HG03097 (cell line): Measurements from ENCODE around the gene MSL1.

Experiments
- ATAC-seq: cut with Tn5 transposase; IDR thresholded peaks from one replicate; pipeline ENCODE4 v1.9.1; 2021; ENCODE audit not compliant: unreplicated experiment, low FRiP score

Gene MSL1

GRCh38 chr17:40103071-40103661 is 18.6 kb upstream of the MSL1 start:
- no peak for ATAC-seq

GRCh38 chr17:40103688-40104087 is 18.1 kb upstream of the MSL1 start:
- no peak for ATAC-seq

- ATAC-seq: no peak
Observed at GRCh38 chr17:40104594-40105486, 16.9 kb upstream of the MSL1 start.

GRCh38 chr17:40105861-40106759 is 15.7 kb upstream of the MSL1 start:
- ATAC-seq: no peak

- no peak for ATAC-seq
Observed at GRCh38 chr17:40106760-40107521, 14.8 kb upstream of the MSL1 start.

- ATAC-seq: no peak
Observed at GRCh38 chr17:40107522-40108174, 14.1 kb upstream of the MSL1 start.

GRCh38 chr17:40108970-40109824 is 12.6 kb upstream of the MSL1 start:
- no peak for ATAC-seq

- ATAC-seq: no peak
Observed at GRCh38 chr17:40110026-40110845, 11.5 kb upstream of the MSL1 start.

- ATAC-seq: peak; percentile 43
Observed at GRCh38 chr17:40111221-40112128, 10.3 kb upstream of the MSL1 start.

- no peak for ATAC-seq
Observed at GRCh38 chr17:40112191-40112711, 9.5 kb upstream of the MSL1 start.

- ATAC-seq: no peak
Observed at GRCh38 chr17:40112718-40113109, 9.1 kb upstream of the MSL1 start.

GRCh38 chr17:40113110-40113906 is 8.5 kb upstream of the MSL1 start:
- ATAC-seq: peak; percentile 81

GRCh38 chr17:40113907-40114245 is 7.9 kb upstream of the MSL1 start:
- ATAC-seq: no peak

GRCh38 chr17:40115101-40115436 is 6.7 kb upstream of the MSL1 start:
- ATAC-seq: no peak

GRCh38 chr17:40122136-40122998 is 596 bp downstream of the MSL1 start:
- peak; percentile 29 for ATAC-seq
